Heart right ventricle (tissue), 16 donors: Measurements from ENCODE around the gene NDUFA8. TPM values are rescaled to one million over a fixed set of nuclear protein-coding genes. Genes with fewer than 3 reads are reported as not detected.

Source experiments
- ATAC-seq, 8 donors: fragments of 200-7000 bp; cut with Tn5 transposase; one replicate each; pipeline ENCODE4 v1.9.1; 2020; ENCODE audit warnings: mild to moderate bottlenecking in 8 of 8, moderate library complexity in 8 of 8, moderate number of reproducible peaks in 1 of 8
- DNase-seq, 2 donors: peaks; one replicate each; pipeline ENCODE4 v3.0.0-alpha.2; 2020
- H3K27ac ChIP-seq, 10 donors: fragments of 200-600 bp; sonication (generic) in 2 of 10; one replicate each; pipeline versions ENCODE4 v1.5.0 to v1.8.0; 2020 to 2022; ENCODE audit warnings: mild to moderate bottlenecking in 3 of 10
- H3K27me3 ChIP-seq, 7 donors: fragments of 200-600 bp; one replicate each; pipeline ENCODE4 v1.8.0; 2021 to 2022; ENCODE audit warnings: mild to moderate bottlenecking in 2 of 7
- H3K36me3 ChIP-seq, 9 donors: fragments of 200-600 bp; sonication (generic) in 1 of 9; one replicate each; pipeline versions ENCODE4 v1.5.0 to v1.8.0; 2020 to 2022; ENCODE audit warnings: mild to moderate bottlenecking in 2 of 9
- H3K4me1 ChIP-seq, 9 donors: fragments of 200-600 bp; sonication (generic) in 1 of 9; one replicate each; pipeline versions ENCODE4 v1.5.0 to v1.8.0; 2020 to 2022; ENCODE audit warnings: mild to moderate bottlenecking in 4 of 9
- H3K4me3 ChIP-seq, 10 donors: fragments of 200-600 bp; sonication (generic) in 2 of 10; one replicate each; pipeline versions ENCODE4 v1.5.0 to v1.8.0; 2020 to 2022; ENCODE audit warnings: mild to moderate bottlenecking in 7 of 10, moderate library complexity in 2 of 10
- H3K9me3 ChIP-seq, 11 donors: fragments of 200-600 bp in 10 of 11; sonication (generic) in 2 of 11; one replicate each; pipeline versions ENCODE4 v1.5.0 to v1.8.0; 2013 to 2022; ENCODE audit warnings: mild to moderate bottlenecking in 2 of 11, control low read depth in 1 of 11, moderate library complexity in 1 of 11
- WGBS, 2 donors: extraction: QIAGEN DNeasy Blood & Tissue Kit; methylation state at CpG; one replicate each; pipeline ENCODE4 v1.1.7; 2013; ENCODE audit warnings: inconsistent platforms in 1 of 2; 5-methylcytosine and 5-hydroxymethylcytosine counted together
- intact Hi-C, 10 donors: fragments of 100-400 bp; cut with DNase I; formaldehyde crosslinking; loops; one replicate each; pipeline versions ENCODE4 v1.11.1 to v1.14.2; 2022
- polyA plus RNA-seq, 2 donors: library from polyadenylated mRNA; stranded (reverse); fragments of 200-250 nt; gene quantifications; one replicate each; pipeline ENCODE4 v1.2.3, GENCODE V29; 2013
- total RNA-seq, 10 donors: library from RNA; stranded (reverse); fragmentation: NEBNext Ultra II Directional in 3 of 10; extraction: Animal tissue kit (Norgen Biotek cat#: 25700) in 3 of 10; gene quantifications; one replicate each; pipeline versions ENCODE4 v1.2.1 to v1.2.4, GENCODE V29; 2021 to 2023
- TF ChIP-seq, protein P1 (sequence below), 9 donors: fragments of 200-600 bp; sonication (generic) in 2 of 9; IDR thresholded peaks; one replicate each; pipeline versions ENCODE4 v1.5.0 to v1.8.0; 2021 to 2022; ENCODE audit warnings: antibody characterized with exemption in 9 of 9, mild to moderate bottlenecking in 5 of 9, moderate library complexity in 1 of 9
- donor health status: Arrhythmogenic right ventricular cardiomyopathy.
- donor health status: ischemic (EF 13 %, LVEDD 7.1; RV severe dilation, severe dysfunction).
- donor health status: healthy with polysubstance abuse.
- donor health status: DM: no; HTN: yes; CAD: no.
- donor health status: DM: no; HTN: no; CAD: no.
- donor health status: ischemic (EF 25% LVEDD 6.9; RV normal size, moderate dysfunction).
- donor health status: ischemic (EF 25% LVEDD 5.7; RV mildly dilated, moderate dysfunction).
- donor health status: healthy.
- donor health status: DM: yes; HTN: yes; CAD: no.
- donor health status: Ischemic cardiomyopathy.
- donor health status: ischemic (EF 35%, LVEDD 5.7; RV mildly dilated, moderate dysfunction).
- donor health status: nonischemic (EF 11% LVEDD 7.7; RV severe dilation, severe dysfunction).
- donor health status: DM: yes; HTN: yes; CAD: no.
- donor health status: PGD.
- donor health status: ischemic (EF 29% LVEDD 5.4; RV normal size, mild dysfunction).
- donor health status: nonischemic (EF 23%, LVEDD 6.1; RV moderate dilation, normal function).

Gene NDUFA8
- total and polyA plus RNA-seq, 12 donors = 222 to 739 (median 313) TPM

- no peaks in the 10 kb centered on the region for H3K36me3 ChIP-seq
- ATAC-seq = no peak
- DNase-seq = no peak
- H3K27me3 ChIP-seq = no peaks in the 10 kb centered on the region
- peaks cover 0 to 20% (median 8%) of the 10 kb centered on the region in 11 donors for H3K9me3 ChIP-seq
- no peak overlapping the region for H3K4me3 ChIP-seq
- WGBS, 2 donors = 94 to 97% methylated on average over 7 of the region's 7 CpGs
- no peak overlapping the region for H3K27ac ChIP-seq
- intact Hi-C loops = loop anchor here in 4 of 10 donors (2.0 to 5.0 kb wide), 3 partner anchors 22 to 352 kb away; no protein-coding TSS in a partner anchor
- peaks cover 0 to 6% (median 0%) of the 10 kb centered on the region in 9 donors for H3K4me1 ChIP-seq
- TF ChIP-seq, protein P1, sequence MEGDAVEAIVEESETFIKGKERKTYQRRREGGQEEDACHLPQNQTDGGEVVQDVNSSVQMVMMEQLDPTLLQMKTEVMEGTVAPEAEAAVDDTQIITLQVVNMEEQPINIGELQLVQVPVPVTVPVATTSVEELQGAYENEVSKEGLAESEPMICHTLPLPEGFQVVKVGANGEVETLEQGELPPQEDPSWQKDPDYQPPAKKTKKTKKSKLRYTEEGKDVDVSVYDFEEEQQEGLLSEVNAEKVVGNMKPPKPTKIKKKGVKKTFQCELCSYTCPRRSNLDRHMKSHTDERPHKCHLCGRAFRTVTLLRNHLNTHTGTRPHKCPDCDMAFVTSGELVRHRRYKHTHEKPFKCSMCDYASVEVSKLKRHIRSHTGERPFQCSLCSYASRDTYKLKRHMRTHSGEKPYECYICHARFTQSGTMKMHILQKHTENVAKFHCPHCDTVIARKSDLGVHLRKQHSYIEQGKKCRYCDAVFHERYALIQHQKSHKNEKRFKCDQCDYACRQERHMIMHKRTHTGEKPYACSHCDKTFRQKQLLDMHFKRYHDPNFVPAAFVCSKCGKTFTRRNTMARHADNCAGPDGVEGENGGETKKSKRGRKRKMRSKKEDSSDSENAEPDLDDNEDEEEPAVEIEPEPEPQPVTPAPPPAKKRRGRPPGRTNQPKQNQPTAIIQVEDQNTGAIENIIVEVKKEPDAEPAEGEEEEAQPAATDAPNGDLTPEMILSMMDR (IDR thresholded peaks at IDR 0.05) = no peak
Measured at GRCh38 chr9:122100756-122101155, 58.8 kb downstream of the NDUFA8 start.

DNA sequence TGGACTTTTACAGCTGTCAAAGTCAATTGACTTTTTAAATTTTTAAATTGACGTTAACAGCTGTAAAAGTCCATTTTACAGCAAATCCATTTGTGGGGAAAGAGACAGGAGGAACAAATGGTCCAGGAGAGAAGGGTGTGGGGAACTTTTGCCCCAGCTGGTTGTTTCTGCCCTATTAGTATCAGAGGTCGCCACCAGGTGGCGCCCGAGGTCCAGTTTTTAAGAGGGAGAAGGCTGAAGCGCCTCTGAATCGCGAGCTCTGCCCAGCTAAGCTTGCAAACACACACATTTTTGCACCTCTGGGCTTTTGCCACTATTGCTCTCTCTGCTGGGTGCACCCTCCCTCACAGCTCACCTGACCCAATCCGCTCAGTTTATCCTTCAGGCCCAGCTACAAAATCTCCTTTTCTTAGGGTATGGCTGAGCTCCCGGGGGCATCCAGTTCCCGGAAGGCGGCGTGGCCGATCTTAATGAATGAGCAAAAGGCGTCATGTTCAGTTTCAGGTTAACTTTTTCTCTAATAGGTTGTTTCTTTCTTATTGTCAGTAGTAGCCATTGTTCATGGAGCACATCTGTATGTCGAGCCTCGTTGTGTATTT is 60.2 kb downstream of the NDUFA8 start:
- WGBS, 2 donors = 37 to 40% methylated on average over 16 of the region's 16 CpGs
- H3K27ac ChIP-seq = no peak overlapping the region
- TF ChIP-seq, protein P1 (IDR thresholded peaks at IDR 0.05) = peak; percentile 81 to 93 (median 87)
- H3K9me3 ChIP-seq = peaks cover 0 to 15% (median 8%) of the 10 kb centered on the region in 11 donors
- H3K36me3 ChIP-seq = no peaks in the 10 kb centered on the region
- intact Hi-C loops = loop anchor here in 8 of 10 donors (1.0 to 10.0 kb wide), 10 partner anchors 23 to 715 kb away; no protein-coding TSS in a partner anchor
- ATAC-seq (peak; percentile 54 to 91 (median 87)), DNase-seq (peak; percentile 79 to 85)
- no peaks in the 10 kb centered on the region for H3K27me3 ChIP-seq
- H3K4me3 ChIP-seq = peak overlapping the region in 2 of 10 donors; percentile 10 to 23
- H3K4me1 ChIP-seq = peaks cover 0 to 12% (median 3%) of the 10 kb centered on the region in 9 donors

GRCh38 chr9:122097679-122098315 is 61.8 kb downstream of the NDUFA8 start:
- H3K27me3 ChIP-seq = peaks cover 0 to 2% (median 0%) of the 10 kb centered on the region in 7 donors
- no peak overlapping the region for H3K4me3 ChIP-seq
- H3K9me3 ChIP-seq = no peaks in the 10 kb centered on the region
- intact Hi-C loops = loop anchor here in 8 of 10 donors (2.0 to 10.0 kb wide), 8 partner anchors 25 to 717 kb away; no protein-coding TSS in a partner anchor
- ATAC-seq (no peak), DNase-seq (no peak)
- H3K4me1 ChIP-seq = peaks cover 0 to 17% (median 9%) of the 10 kb centered on the region in 9 donors
- no peaks in the 10 kb centered on the region for H3K36me3 ChIP-seq
- H3K27ac ChIP-seq = no peak overlapping the region
- 60 to 73% methylated on average over 8 of the region's 8 CpGs for WGBS, 2 donors
- TF ChIP-seq, protein P1 (IDR thresholded peaks at IDR 0.05) = no peak

GRCh38 chr9:122096620-122097415 is 62.8 kb downstream of the NDUFA8 start:
- TF ChIP-seq, protein P1 (IDR thresholded peaks at IDR 0.05) = no peak
- ATAC-seq (no peak), DNase-seq (no peak)
- Histone ChIP-seq H3K36me3 (no peaks in the 10 kb centered on the region), H3K27ac (no peak overlapping the region), H3K9me3 (no peaks in the 10 kb centered on the region), H3K4me1 (peaks cover 2 to 26% (median 17%) of the 10 kb centered on the region in 9 donors), H3K27me3 (peaks cover 0 to 2% (median 0%) of the 10 kb centered on the region in 7 donors), H3K4me3 (no peak overlapping the region)
- WGBS, 2 donors = 77 to 78% methylated on average over 4 of the region's 4 CpGs
- intact Hi-C loops = loop anchor here in 7 of 10 donors (2.0 to 10.0 kb wide), 6 partner anchors 254 to 718 kb away; no protein-coding TSS in a partner anchor
